ENCODE measurements around the gene MYRIP.

GRCh38 chr3:40098261-40098759 lies 288.9 kb downstream of the MYRIP start:
- TF ChIP-seq, protein P1, sequence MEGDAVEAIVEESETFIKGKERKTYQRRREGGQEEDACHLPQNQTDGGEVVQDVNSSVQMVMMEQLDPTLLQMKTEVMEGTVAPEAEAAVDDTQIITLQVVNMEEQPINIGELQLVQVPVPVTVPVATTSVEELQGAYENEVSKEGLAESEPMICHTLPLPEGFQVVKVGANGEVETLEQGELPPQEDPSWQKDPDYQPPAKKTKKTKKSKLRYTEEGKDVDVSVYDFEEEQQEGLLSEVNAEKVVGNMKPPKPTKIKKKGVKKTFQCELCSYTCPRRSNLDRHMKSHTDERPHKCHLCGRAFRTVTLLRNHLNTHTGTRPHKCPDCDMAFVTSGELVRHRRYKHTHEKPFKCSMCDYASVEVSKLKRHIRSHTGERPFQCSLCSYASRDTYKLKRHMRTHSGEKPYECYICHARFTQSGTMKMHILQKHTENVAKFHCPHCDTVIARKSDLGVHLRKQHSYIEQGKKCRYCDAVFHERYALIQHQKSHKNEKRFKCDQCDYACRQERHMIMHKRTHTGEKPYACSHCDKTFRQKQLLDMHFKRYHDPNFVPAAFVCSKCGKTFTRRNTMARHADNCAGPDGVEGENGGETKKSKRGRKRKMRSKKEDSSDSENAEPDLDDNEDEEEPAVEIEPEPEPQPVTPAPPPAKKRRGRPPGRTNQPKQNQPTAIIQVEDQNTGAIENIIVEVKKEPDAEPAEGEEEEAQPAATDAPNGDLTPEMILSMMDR (IDR thresholded peaks at IDR 0.05), result no peak
- TF ChIP-seq POLR2AphosphoS5 (IDR thresholded peaks at IDR 0.05), result no peak
